Measurements from ENCODE around the gene GARIN5B.

Gene GARIN5B

GRCh38 chr19:55353803-55354697 lies 9.0 kb downstream of the GARIN5B start:
- peak overlapping the region; percentile 34 for H3K4me3 ChIP-seq (ENCODE audit: low read length)
- DNase-seq (ENCODE audit: low read depth, low spot score) = no peak

GRCh38 chr19:55353356-55353802 lies 9.7 kb downstream of the GARIN5B start:
- H3K4me3 ChIP-seq (ENCODE audit: low read length) = peak overlapping the region; percentile 34
- DNase-seq (ENCODE audit: low read depth, low spot score) = no peak

- H3K4me3 ChIP-seq (ENCODE audit: low read length) = no peak overlapping the region
- no peak for DNase-seq (ENCODE audit: low read depth, low spot score)
Measured at GRCh38 chr19:55352549-55353145, 10.4 kb downstream of the GARIN5B start.

GRCh38 chr19:55352040-55352439 lies 11.0 kb downstream of the GARIN5B start:
- DNase-seq (ENCODE audit: low read depth, low spot score) = no peak
- H3K4me3 ChIP-seq (ENCODE audit: low read length) = no peak overlapping the region

GRCh38 chr19:55350620-55351315 lies 12.3 kb downstream of the GARIN5B start:
- H3K4me3 ChIP-seq (ENCODE audit: low read length) = no peak overlapping the region
- no peak for DNase-seq (ENCODE audit: low read depth, low spot score)

GRCh38 chr19:55348317-55349034 lies 14.6 kb downstream of the GARIN5B start:
- H3K4me3 ChIP-seq (ENCODE audit: low read length) = no peak overlapping the region

GRCh38 chr19:55347442-55348009 lies 15.5 kb downstream of the GARIN5B start:
- no peak for DNase-seq (ENCODE audit: low read depth, low spot score)
- no peak overlapping the region for H3K4me3 ChIP-seq (ENCODE audit: low read length)

More at GRCh38 chr19:55348317-55349034, 14.6 kb downstream of the GARIN5B start:
- DNase-seq (ENCODE audit: low read depth, low spot score) = no peak

GRCh38 chr19:55346725-55347441 lies 16.2 kb downstream of the GARIN5B start:
- H3K4me3 ChIP-seq (ENCODE audit: low read length) = no peak overlapping the region
- DNase-seq (ENCODE audit: low read depth, low spot score) = no peak

- no peak for DNase-seq (ENCODE audit: low read depth, low spot score)
- H3K4me3 ChIP-seq (ENCODE audit: low read length) = no peak overlapping the region
Measured at GRCh38 chr19:55345818-55346724, 17.0 kb downstream of the GARIN5B start.

GRCh38 chr19:55345101-55345817 lies 17.8 kb downstream of the GARIN5B start:
- H3K4me3 ChIP-seq (ENCODE audit: low read length) = no peak overlapping the region
- no peak for DNase-seq (ENCODE audit: low read depth, low spot score)

- H3K4me3 ChIP-seq (ENCODE audit: low read length) = no peak overlapping the region
- no peak for DNase-seq (ENCODE audit: low read depth, low spot score)
Measured at GRCh38 chr19:55344444-55344843, 18.6 kb downstream of the GARIN5B start.

GRCh38 chr19:55341595-55342531 lies 21.2 kb downstream of the GARIN5B start:
- DNase-seq (ENCODE audit: low read depth, low spot score) = no peak
- H3K4me3 ChIP-seq (ENCODE audit: low read length) = peak overlapping the region; percentile 86

GRCh38 chr19:55341171-55341588 lies 21.9 kb downstream of the GARIN5B start:
- peak overlapping the region; percentile 86 for H3K4me3 ChIP-seq (ENCODE audit: low read length)
- DNase-seq (ENCODE audit: low read depth, low spot score) = peak; percentile 36

GRCh38 chr19:55340784-55341147 lies 22.3 kb downstream of the GARIN5B start:
- H3K4me3 ChIP-seq (ENCODE audit: low read length) = peak overlapping the region; percentile 86
- no peak for DNase-seq (ENCODE audit: low read depth, low spot score)

GRCh38 chr19:55339889-55340783 lies 22.9 kb downstream of the GARIN5B start:
- DNase-seq (ENCODE audit: low read depth, low spot score) = no peak
- H3K4me3 ChIP-seq (ENCODE audit: low read length) = peak overlapping the region; percentile 86

Data from Jurkat, Clone E6-1 (cell line).